ENCODE measurements around the gene ZNF407.

GRCh38 chr18:74862094-74862493, 264.4 kb downstream of the ZNF407 start:
- TF ChIP-seq POLR2AphosphoS5 (IDR thresholded peaks at IDR 0.05; ENCODE audit: low read depth) (no peak), CTCF (conservative IDR thresholded peaks at IDR 0.05; ENCODE audit: low read depth in 2 of 2) (no peak), CREB1 (CRISPR knock-in tag; IDR thresholded peaks at IDR 0.05; ENCODE audit: low read depth) (no peak), EZH2 (IDR thresholded peaks at IDR 0.05; ENCODE audit: low read depth, unreplicated experiment) (no peak), JUNB (IDR thresholded peaks at IDR 0.05; ENCODE audit: unreplicated experiment) (no peak), EZH2phosphoT487 (IDR thresholded peaks at IDR 0.05; ENCODE audit: unreplicated experiment) (no peak), REST (IDR thresholded peaks at IDR 0.05; ENCODE audit: unreplicated experiment) (no peak), ETS1 (IDR thresholded peaks at IDR 0.05) (no peak), ZNF114 (CRISPR knock-in tag; IDR thresholded peaks at IDR 0.05) (no peak), NANOG (IDR thresholded peaks at IDR 0.05; ENCODE audit: borderline replicate concordance) (no peak), STAT1 (IDR thresholded peaks at IDR 0.05; ENCODE audit: unreplicated experiment) (no peak), ZNF462 (CRISPR knock-in tag; IDR thresholded peaks at IDR 0.05) (no peak), ZNF331 (CRISPR knock-in tag; IDR thresholded peaks at IDR 0.05; ENCODE audit: low read depth) (no peak)
